GM19238 (cell line): ENCODE results near the gene SCLY.

Experiments used
- DNase-seq: peaks from one replicate; pipeline ENCODE4 v3.0.0; 2011; ENCODE audit warnings: low spot score; ENCODE audit not compliant: insufficient read length

The SCLY gene

DNA sequence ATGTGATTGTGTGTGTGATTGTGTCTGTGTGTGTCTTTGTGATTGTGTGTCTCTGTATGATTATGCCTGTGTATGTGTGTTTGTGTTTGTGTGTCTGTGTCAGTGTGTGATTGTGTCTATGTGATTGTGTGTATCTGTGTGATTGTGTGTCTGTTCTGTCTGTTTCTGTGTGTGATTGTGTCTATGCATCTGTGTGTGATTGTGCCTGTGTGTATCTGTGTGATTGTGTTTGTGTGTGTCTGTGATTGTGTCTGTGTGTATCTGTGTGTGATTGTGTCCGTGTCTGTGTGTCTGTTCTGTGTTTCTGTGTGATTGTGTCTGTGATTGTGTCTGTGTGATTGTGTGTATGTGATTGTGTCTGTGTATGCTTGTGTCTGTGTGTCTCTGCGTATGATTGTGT is 65.5 kb downstream of the SCLY start:
- DNase-seq = no peak

DNA sequence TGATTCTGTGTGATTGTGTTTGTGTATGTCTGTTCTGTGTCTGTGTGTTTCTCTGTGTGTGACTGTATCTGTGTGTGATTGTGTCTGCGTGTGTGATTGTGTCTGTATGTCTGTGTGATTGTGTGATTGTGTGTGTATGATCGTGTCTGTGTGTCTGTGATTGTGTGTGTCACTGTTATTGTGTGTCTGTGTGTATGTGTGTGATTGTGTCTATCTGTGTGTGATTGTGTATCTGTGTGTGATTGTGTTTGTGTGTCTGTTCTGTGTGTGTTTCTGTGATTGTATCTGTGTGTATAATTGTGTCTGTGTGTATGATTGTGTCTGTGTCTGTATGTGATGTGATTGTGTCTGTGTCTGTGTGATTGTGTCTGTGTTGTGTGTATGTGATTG is 66.0 kb downstream of the SCLY start:
- DNase-seq = no peak

DNA sequence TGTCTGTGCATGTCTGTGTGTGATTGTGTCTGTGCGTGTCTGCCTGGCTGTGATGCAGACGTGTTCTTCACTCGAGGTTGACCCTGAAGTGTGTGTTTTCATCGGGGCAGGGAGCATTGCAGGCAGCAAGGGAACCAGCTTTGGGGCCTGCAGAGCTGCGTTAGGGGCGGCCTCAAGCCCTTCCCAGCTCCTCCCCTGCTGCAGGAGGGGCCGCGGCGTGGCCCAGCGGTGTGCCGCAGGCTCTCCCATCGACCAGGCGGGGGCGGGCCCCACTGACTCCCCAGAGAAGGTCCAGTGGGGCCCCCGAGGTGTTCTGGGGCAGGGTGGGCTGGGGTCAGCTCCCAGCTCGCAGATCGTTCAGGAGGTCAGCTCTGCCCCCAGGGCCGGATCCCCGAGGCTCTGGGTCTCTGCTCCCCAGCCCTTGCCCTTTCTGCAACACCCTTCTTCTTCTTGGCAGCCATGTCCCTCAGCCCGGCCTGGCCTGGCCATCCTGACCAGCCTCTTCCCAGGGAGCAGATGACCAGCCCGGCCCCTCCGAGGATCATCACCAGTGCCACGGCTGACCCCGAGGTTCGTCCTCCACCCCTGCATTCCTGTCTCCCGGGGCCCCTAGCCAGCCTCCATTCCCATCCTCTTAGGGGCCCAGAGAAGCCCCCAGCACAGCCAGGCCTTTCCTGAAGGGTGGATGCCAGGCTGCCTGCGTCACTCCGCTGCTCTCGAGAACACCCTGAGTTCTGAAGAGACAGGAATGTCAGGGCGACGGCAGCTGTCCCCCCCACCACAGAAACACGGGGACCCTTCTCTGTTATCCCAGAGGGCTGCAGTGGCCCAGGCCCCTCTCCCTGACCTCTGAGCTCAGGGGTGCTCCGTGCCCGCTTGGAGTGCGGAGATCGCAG is 66.6 kb downstream of the SCLY start:
- DNase-seq = no peak

- no peak for DNase-seq
Measured at GRCh38 chr2:238128061-238128440, 67.2 kb downstream of the SCLY start.

DNA sequence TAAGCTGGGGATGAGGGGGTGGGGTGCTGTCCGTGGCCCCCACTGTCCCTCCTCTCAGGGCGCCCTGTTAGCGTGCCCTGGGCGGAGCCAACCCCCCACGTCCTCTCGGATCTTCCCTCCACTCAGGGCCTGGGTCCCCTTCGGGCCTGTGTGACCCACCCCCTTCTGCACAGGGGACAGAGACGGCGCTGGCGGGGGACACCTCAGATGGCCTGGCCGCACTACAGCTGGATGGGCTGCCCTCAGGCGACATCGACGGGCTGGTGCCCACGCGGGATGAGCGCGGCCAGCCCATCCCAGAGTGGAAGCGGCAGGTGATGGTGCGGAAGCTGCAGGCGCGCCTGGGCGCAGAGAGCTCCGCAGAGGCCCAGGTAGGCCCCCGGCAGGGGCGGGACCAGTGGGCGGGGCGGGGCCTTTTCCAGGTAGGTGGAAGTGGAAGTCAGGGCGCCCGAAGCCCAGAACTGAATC is 67.8 kb downstream of the SCLY start:
- no peak for DNase-seq

DNA sequence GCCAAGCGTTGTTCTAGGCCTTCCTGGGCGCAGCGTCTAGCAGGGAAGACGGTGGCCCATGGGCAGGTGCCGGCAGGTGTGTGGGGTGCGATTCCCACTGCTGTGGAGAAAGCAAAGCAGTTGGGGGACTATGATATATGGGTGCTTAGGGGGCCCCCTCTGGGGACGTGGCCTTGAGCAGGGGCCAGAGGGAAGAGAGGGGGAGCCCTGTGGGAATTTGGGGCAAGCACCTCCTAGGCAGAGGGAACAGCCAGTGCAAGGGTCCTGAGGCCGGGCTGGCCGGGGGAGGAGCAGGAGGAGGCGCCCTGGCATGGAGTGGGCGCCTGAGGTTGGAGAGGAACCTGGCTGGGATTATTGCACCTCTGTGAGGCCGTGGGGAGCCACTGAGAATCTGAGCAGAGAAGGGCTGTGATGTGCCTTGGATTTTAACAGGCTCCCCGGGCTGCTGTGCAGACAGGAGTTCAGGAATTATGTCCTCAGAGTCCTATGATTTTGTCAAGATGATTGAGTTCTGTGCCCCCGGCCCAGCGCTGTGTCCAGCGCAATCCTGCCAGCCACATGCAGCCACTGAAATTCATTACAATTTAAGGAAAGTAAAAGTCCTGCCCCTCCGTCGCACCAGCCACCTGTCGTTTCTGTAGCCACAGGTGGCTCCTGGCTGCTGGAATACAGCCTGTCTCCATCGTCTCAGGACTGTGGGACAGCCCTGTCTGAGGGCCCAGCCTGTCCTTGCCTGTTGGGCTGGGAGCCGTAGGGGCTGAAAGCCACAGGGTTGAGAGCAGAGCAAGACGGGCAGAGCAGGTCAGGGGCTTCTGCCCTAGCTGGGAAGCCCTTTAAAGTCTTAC is 68.6 kb downstream of the SCLY start:
- no peak for DNase-seq

DNA sequence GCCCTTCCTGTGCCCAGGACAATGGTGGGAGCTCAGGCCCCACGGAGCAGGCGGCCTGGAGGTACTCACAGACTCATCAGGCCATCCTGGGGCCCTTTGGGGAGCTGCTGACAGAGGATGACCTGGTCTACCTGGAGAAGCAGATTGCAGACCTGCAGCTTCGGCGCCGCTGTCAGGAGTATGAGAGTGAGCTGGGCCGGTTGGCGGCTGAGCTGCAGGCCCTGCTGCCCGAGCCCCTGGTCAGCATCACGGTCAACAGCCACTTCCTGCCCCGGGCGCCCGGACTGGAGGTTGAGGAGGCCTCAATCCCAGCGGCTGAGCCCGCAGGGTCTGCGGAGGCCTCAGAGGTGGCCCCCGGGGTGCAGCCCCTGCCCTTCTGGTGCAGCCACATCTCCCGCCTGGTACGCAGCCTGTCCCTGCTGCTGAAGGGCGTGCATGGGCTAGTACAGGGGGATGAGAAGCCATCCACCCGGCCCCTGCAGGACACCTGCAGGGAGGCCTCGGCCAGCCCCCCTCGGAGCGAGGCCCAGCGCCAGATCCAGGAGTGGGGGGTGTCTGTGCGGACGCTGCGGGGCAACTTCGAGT is 69.4 kb downstream of the SCLY start:
- DNase-seq = no peak

DNA sequence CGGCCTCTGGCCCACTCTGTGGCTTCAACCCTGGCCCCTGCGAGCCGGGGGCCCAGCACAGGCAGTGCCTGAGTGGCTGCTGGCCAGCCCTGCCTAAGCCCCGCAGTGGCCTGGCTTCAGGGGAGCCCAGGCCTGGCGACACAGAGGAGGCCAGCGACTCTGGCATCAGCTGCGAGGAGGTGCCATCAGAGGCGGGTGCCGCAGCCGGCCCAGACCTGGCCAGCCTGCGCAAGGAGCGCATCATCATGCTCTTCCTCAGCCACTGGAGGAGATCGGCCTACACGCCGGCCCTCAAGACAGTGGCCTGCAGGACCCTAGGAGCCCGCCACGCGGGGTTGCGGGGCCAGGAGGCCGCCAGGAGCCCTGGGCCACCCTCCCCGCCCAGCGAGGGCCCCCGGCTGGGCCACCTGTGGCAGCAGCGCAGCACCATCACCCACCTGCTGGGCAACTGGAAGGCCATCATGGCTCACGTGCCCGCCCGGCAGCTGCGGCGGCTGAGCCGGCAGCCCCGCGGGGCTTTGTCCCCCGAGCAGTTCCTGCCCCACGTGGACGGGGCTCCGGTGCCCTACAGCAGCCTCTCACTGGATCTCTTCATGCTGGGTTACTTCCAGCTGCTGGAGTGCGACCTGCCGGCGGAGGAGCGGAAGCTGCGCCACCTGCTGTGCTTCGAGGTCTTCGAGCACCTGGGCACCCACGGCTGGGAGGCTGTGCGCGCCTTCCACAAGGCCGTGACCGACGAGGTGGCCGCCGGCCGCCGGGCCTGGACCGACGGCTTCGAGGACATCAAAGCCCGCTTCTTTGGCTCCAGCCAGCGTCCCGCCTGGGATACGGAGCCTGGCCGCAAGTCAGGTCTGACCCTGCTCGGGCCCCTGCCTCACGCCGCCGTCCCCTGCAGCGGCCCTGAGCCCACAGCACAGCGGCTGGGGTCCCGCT is 70.2 kb downstream of the SCLY start:
- no peak for DNase-seq

- no peak for DNase-seq
Measured at GRCh38 chr2:238131761-238132462, 71.1 kb downstream of the SCLY start.

- DNase-seq = no peak
Measured at GRCh38 chr2:238132463-238133450, 72.0 kb downstream of the SCLY start.

- DNase-seq = no peak
Measured at GRCh38 chr2:238133499-238134392, 72.9 kb downstream of the SCLY start.

- no peak for DNase-seq
Measured at GRCh38 chr2:238134393-238134785, 73.6 kb downstream of the SCLY start.

GRCh38 chr2:238135601-238136150 is 74.9 kb downstream of the SCLY start:
- DNase-seq = no peak

DNA sequence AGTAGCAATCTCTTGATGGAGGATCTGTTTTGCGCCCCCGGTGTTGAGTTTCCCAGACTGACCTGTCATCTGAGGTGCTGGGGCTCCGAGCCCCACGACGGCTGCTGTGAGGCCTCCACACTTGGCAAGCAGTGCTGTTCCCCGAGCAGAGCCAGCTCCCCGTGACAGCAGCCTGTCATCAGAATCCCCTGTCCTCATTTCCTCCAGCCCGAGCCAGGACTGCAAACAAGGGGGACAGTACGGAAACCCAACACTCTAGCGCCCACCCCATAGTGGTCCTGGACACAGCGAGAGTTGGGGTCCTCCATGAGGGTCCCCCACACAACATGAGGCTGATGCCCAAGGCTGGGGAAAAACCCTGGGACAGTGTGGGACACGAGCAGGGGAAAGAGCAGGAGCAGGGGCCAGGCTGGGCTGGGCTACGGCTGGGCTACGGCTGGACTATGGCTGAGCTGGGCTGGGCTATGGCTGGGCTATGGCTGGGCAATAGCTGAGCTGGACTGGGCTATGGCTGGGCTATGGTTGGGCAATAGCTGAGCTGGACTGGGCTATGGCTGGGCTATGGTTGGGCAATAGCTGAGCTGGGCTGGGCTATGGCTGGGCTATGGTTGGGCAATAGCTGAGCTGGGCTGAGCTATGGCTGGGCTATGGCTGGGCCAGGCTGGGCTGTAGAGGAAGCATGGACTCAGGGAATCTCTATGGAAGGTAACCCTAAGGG is 76.2 kb downstream of the SCLY start:
- DNase-seq = no peak

- DNase-seq = no peak
Measured at GRCh38 chr2:238137885-238138284, 77.1 kb downstream of the SCLY start.

- no peak for DNase-seq
Measured at GRCh38 chr2:238138331-238139195, 77.8 kb downstream of the SCLY start, which contains the start of gene KLHL30. TSS of gene KLHL30 (plus strand) at chr2:238138668. CDS start at chr2:238140755, 2,087 bp downstream.
